ENCODE measurements around the gene SLC16A10. TPM values are rescaled to one million over a fixed set of nuclear protein-coding genes. Genes with fewer than 3 reads are reported as not detected.
A peak's percentile ranks its signal among the peaks of the same experiment; 100 is the strongest.
"Not testable (repeated sequence)": the region's sequence is repeated elsewhere in the genome, so short reads cannot be mapped to it uniquely, and the experiment has no call there.

SLC16A10 gene
- total RNA-seq, 1 experiment from 2014 or later, result 0.63 TPM

DNA sequence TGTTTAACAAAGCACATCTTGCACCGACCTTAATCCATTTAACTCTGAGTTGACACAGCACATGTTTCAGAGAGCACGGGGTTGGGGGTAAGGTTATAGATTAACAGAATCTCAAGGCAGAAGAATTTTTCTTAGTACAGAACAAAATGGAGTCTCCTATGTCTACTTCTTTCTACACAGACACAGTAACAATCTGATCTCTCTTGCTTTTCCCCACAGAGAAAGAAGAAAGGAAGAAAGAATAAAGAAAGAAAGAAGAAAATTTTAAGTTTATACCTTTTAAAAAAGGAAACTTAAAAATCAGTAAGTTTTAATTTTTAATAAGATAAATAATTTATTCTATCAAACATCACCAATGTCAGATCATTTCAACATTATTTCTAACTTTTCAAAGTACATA, 168.5 kb downstream of the SLC16A10 start:
- DNase-seq (ENCODE audit: low read depth), result not testable (repeated sequence)

DNA sequence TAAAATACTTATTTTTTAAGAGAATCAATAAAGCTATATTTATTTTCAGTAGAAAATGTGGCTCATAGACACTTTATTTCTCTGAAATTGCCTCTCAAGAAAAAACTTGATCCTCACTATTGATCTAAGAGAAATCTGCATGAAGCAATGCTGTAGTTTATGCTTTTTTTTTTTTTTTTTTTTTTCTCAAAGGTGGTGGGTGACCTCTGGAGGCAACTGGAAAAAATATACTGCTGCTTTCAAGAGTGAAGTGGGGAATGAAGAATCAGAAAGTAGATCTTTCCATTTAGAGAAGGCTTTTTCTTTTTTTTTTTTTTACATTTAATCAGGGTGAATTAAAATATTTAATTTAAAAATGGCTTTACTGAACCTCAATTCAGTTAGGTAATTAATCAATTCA, 169.3 kb downstream of the SLC16A10 start:
- DNase-seq (ENCODE audit: low read depth), result peak; percentile 9

DNA sequence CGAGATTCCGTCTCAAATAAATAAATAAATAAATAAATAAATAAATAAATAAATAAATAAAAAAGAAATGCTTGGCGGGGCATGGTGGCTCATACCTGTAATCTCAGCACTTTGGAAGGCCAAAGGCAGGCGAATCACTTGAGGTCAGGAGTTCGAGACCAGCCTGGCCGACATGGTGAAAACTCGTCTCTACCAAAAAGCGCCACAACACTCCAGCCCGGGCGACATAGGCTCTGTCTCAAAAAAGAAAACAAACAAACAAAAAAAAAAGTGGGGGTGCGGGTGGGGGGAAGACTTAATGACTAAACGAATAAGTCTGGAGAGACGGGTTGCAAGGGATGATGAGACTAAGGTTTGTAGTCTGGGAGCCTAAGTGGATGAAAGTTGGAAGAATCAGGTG, 170.7 kb downstream of the SLC16A10 start:
- DNase-seq (ENCODE audit: low read depth), result no peak

DNA sequence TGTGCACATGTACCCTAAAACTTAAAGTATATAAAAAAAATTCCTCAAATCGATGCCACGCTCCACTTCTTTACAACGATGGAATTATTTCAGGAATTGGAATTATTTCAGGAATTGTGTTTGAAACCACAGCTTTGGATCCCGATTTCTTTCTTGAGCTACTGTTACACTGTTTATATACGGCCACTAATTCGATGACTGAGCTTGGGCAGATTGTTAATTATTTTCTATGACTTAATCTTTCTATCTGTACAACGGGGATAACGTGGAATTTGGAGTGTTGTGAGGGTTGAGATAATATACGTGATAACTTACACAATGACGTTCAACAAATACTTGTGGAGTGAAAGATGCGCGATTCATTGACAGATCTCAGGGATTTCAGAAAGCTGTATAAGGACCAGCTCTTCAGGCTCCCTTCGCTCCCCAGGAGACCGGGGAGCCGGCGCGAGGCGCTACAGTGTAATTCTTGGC, 171.3 kb downstream of the SLC16A10 start:
- no peak for DNase-seq (ENCODE audit: low read depth)

DNA sequence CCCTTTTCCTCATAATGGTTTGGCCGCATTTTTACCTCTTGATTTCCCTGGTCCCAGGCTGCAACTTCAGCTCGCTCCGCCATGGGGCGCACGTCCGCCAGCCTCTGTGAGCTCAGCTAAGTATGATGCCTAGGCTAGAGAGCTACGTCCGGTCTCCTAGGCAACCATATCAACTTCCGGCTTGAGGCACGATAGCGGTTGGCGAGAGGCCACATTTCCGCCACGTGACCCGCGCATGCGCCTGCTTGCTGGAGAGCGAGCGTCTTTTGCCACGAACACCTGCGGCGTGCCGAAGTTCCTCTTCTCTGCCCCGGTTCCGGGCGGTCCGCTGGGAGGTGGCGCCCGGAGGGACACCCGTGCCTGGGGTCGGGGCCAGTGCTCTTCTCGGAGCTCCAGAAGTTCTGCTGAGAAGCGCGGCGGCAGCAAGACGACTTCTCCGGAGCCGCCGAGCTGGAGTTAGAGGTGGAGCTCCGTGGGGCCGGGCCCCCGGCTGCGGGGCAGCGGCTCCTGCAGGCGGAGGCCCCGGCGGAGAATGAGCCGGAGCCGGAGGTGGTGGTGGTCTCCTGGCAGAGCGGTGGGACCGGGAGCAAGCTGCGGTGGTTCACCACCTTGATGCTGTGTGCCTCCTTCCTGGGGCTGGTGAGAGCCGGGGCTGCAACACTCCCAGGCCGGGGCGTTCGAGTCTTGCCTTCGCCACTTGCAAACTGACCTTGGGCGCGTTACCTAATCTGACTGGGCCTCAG, 172.0 kb downstream of the SLC16A10 start:
- DNase-seq (ENCODE audit: low read depth), result peak; percentile 99

DNA sequence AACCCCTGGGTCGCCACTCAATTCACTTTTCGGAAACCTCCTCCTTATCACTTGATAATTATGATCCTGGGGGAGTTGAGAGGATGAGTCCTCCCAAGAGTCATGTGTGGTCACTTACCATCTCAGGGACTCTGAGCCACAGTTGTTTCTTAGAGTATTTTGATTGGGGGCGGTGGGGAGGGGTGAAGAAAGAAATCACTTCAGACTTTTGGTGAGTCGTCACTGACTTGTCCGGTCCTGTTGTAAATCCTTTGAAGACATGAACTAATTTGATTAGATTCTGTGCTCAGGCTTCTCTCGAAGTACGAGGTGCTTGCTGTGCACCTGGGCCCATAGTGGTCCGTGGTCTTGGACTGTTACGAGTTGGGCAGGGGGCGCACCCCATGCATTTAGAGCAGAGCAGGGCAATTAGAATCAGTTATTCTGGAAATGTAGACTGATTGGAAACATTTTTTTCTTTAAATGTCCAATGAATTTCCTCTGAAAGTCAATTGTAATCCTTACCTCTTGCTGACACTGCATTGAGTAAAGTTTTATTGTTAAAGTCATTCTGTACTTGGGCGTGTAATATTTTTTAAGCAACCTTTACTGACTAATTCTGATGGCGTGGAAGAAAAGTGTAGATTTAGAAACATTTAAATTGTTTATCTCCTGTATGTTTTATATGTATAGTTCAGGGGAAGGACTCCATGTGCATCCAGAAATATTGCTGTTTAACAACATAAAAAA, 173.4 kb downstream of the SLC16A10 start:
- peak; percentile 37 for DNase-seq (ENCODE audit: low read depth)

DNA sequence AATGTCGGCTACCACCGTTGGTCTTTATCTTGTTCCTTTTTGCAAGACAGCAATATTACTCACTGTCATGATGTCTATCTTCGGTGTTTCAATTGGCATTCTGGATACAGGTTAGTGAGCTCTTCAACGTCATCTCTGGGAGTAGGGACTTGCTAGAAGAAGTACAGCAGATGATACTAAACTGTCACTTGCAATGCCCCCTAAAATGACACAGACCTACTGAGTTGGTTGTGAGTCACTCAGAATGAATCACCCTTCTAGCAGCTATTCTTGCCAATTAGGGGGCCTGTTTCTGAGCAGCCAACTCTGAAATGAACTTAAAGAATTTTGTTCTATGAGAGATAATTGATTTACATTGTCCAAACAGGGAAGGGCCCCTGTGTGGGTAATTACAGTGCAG, 176.5 kb downstream of the SLC16A10 start:
- peak; percentile 82 for DNase-seq (ENCODE audit: low read depth)

DNA sequence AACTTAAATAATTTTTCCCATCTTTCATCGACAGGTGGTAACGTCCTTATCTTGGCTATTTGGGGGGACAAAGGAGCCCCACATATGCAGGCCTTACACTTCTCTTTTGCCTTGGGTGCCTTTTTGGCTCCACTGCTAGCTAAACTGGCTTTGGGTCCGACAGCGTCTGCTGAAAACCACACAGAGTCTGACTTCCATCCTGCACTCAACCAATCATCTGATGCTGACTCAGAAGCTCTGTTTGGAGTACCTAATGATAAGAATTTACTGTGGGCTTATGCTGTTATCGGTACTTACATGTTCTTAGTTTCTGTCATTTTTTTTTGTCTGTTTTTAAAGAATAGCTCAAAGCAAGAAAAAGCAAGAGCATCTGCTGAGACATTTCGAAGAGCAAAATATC, 178.5 kb downstream of the SLC16A10 start:
- no peak for DNase-seq (ENCODE audit: low read depth)

DNA sequence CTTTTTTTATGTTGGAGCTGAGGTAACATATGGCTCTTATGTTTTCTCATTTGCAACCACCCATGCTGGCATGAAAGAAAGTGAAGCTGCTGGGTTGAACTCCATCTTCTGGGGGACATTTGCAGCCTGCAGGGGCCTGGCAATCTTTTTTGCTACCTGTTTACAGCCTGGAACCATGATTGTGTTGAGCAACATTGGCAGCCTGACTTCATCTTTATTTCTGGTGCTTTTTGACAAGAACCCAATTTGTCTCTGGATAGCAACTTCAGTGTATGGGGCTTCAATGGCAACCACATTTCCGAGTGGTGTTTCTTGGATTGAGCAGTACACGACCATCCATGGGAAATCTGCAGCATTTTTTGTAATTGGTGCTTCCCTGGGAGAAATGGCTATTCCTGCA, 179.0 kb downstream of the SLC16A10 start:
- DNase-seq (ENCODE audit: low read depth), result no peak

DNA sequence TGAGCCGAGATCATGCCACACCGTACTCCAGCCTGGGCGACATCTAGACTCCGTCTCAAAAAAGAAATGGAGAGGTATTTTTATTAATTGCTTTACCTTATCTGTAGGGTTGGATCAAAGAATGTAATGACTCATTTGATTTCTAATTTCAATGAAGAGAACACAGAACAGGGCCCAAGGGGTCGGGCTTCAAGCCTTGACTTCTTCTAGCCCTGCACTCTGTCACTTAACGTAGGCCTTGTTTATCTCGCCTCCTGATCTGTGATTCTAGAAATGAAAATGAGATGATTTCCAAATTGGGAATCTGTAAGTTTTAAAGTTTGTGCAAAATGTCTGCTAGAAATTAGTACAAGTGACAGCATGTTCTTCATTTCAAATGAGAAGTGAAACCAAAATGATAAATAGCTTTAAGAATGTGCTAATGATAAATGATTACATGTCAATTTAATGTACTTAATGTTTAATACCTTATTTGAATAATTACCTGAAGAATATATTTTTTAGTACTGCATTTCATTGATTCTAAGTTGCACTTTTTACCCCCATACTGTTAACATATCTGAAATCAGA, 180.5 kb downstream of the SLC16A10 start:
- no peak for DNase-seq (ENCODE audit: low read depth)

DNA sequence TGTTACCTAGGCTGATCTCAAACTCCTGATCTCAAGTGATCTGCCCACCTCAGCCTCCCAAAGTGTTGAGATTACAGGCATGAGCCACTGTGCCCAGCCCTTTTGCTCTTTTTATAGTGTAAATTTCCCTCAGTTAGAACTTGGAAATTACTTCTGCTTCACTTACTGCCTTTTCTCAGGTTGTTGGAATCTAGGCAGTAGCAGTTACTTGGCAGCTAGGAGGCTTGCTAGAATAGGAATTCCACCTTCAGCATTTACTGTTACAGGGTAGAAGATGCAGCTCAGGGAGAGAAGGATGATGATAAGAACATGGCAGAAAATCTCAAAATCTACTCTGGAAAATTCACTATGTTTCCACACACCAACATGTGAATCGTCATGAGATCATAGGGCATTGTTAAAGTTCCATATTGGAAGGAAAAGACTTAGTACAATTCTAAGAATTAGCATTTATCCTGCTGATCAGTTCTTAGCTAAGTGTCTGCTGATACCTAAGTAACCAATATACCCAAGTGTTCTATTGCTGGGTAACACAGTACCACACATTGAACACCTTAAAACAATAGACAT, 182.2 kb downstream of the SLC16A10 start:
- no peak for DNase-seq (ENCODE audit: low read depth)

DNA sequence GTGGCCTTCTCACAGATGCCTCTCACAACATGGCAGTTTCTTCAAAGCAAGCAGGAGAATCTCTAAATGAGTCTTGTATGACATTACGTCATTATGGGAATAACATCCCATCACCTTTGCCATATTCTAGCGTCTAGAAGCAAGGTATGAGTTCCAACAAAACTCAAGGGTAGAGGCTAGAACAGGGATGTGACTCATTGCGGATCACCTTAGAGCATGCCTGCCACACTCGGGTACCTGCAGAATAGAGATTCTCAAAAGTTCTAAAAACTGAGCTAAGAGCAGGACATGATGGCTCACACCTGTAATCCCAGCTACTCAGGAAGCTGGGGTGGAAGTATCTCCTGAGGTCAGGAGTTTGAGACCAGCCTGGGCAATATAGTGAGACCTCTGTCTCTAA, 182.8 kb downstream of the SLC16A10 start:
- DNase-seq (ENCODE audit: low read depth), result no peak

DNA sequence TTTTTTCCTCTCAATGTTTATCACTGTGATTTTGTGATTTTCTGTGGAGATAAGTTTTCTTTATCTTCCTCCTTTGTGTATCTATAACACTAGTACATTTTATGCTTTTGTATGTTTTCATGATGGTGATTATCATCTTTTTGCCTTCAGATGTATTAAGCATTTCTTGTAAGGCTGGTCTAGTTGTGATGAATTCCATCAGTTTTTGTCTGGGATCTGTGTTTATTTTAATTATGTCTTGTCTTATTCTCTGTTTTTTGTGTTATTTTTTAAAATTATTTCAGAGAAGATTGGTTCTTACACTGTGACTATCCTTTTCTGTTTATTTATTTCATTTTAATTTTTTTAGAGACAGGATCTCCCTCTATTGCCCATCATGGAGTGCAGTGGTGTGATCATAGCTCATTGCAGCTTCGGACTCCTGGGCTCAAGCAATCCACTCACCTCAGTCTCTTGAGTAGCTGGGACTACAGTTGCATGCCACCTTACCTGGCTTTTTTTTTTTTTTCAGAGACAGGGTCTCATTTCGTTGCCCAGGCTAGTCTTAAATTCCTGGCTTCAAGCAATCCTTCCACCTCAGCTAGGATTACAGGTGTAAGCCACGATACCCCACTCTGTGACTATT, 187.4 kb downstream of the SLC16A10 start:
- DNase-seq (ENCODE audit: low read depth), result no peak

DNA sequence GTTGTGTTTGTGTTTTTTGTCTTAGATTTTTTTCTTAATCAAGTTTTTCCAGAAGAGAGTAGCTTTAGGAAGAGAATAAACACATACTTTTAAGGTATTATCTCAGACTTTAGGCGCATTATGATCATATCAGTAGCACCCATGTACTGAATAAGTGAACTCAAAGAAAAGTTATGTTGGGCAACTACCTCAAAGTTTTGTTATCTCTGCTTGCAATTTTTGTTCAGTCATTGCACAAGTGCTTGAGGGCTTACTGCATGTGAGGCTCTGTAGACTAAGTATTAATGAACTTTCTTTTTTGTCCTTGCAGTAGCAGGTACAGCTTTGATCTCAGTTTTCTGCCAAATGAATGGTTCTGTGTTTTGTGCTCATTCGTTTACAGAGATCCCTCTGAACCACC, 189.0 kb downstream of the SLC16A10 start:
- DNase-seq (ENCODE audit: low read depth), result no peak

DNA sequence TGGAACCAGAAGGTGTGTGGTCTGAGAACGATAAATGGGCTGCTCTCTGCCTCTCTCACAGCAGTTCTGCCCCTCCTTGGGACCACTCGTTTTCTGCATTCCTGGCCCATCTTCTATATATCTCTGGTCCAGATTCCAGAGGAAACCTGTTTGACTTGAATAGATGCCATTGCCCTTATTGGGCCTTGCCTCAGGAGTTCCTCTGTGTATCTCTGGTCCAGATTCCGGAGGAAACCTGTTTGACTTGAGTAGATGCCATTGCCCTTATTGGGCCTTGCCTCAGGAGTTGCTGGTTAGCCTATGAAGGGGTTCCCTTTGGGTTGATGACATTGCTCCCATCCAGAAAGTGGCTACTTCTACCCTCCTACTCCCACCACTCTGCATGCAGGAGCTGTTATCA, 189.4 kb downstream of the SLC16A10 start:
- no peak for DNase-seq (ENCODE audit: low read depth)

DNA sequence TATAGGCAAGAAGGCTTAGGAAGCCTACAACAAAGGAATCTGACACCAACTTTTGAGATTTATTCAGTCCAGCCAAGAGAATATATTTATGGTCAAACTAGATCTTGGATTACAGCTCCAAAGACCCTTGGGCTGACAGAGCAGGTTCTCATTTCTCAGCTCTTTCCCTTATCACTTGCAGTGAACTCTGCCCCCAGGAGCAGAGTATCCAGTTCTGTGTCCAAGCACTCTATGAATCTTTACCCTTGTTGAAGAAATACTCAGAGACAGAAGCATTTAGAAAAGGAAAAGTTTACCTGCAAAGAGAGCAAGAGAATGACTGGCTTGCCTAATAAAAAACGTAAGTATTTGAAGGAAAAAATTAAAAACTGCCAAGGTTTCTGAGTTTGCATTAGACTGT, 190.5 kb downstream of the SLC16A10 start:
- no peak for DNase-seq (ENCODE audit: low read depth)

DNA sequence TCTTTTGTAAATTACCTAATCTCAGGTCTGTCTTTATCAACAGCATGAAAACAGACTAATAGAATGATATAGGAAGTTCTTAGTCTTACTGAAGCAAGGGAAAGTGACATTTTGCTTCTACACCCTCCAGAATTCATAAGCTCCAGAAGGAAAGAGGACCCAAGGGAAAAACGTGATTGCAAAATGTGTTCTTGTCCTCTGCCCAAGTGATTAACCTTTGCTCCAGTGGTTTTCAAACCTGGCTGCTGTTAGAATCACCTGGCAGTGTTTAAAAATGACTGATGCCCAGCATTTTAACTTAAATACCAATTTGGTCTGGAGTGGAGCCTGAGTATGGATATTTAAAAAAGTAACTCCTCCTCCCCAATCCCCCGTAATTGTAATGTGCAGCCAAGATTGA, 191.4 kb downstream of the SLC16A10 start:
- DNase-seq (ENCODE audit: low read depth), result no peak

DNA sequence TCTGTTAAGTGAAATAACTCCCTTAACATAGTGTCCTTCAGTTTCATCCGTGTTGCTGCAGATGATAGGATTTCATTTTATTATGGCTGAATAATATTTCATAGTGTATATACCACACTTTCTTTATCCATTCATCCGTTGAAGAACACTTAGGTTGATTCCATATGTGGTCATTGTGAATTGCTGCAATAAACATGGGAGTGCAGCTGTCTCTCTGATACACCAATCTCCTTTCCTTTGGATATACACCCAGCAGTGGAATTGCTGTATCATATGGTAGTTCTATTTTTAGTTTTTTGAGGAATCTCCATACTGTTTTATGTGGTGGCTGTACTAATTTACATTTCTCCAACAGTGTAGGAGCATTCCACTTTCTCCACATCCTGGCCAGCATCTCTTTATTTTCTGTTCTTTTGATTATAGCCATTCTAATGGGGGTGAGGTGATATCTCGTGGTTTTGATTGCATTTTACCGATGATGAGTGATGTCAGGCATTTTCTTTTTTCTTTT, 193.2 kb downstream of the SLC16A10 start:
- peak; percentile 26 for DNase-seq (ENCODE audit: low read depth)
